GM21723 (cell line): ENCODE measurements around the gene KCNC4.

Source experiments
- ATAC-seq: cut with Tn5 transposase; IDR thresholded peaks from one replicate; pipeline ENCODE4 v1.9.1; 2021; ENCODE audit warnings: mild to moderate bottlenecking, moderate library complexity; ENCODE audit not compliant: unreplicated experiment

KCNC4 gene

GRCh38 chr1:110209715-110210603 lies at the start of gene KCNC4:
TSS of gene KCNC4 (plus strand) at chr1:110210314. CDS start at chr1:110211500, 1,186 bp downstream.
- peak; percentile 82 for ATAC-seq

- ATAC-seq = no peak
Measured at GRCh38 chr1:110160538-110161100, 49.5 kb upstream of the KCNC4 start.

GRCh38 chr1:110161165-110161564 lies 48.9 kb upstream of the KCNC4 start:
- no peak for ATAC-seq

GRCh38 chr1:110161849-110162248 lies 48.3 kb upstream of the KCNC4 start:
- no peak for ATAC-seq

- no peak for ATAC-seq
Measured at GRCh38 chr1:110163591-110163990, 46.5 kb upstream of the KCNC4 start.

GRCh38 chr1:110164725-110165350 lies 45.3 kb upstream of the KCNC4 start:
- no peak for ATAC-seq

- ATAC-seq = no peak
Measured at GRCh38 chr1:110165761-110166231, 44.3 kb upstream of the KCNC4 start.

- no peak for ATAC-seq
Measured at GRCh38 chr1:110166861-110167260, 43.3 kb upstream of the KCNC4 start.

GRCh38 chr1:110170766-110171733 lies 39.1 kb upstream of the KCNC4 start:
- no peak for ATAC-seq

GRCh38 chr1:110172001-110172400 lies 38.1 kb upstream of the KCNC4 start:
- ATAC-seq = no peak

GRCh38 chr1:110173466-110174105 lies 36.5 kb upstream of the KCNC4 start:
- ATAC-seq = no peak

- ATAC-seq = no peak
Measured at GRCh38 chr1:110174961-110175360, 35.2 kb upstream of the KCNC4 start.

GRCh38 chr1:110176299-110176956 lies 33.7 kb upstream of the KCNC4 start:
- no peak for ATAC-seq

- no peak for ATAC-seq
Measured at GRCh38 chr1:110177775-110178174, 32.3 kb upstream of the KCNC4 start.

- ATAC-seq = no peak
Measured at GRCh38 chr1:110183642-110184167, 26.4 kb upstream of the KCNC4 start.

- ATAC-seq = no peak
Measured at GRCh38 chr1:110184446-110184845, 25.7 kb upstream of the KCNC4 start.

- no peak for ATAC-seq
Measured at GRCh38 chr1:110185181-110185580, 24.9 kb upstream of the KCNC4 start.

GRCh38 chr1:110186558-110186957 lies 23.6 kb upstream of the KCNC4 start:
- no peak for ATAC-seq

- ATAC-seq = no peak
Measured at GRCh38 chr1:110187139-110187890, 22.8 kb upstream of the KCNC4 start.
